HG03460 (cell line): ENCODE measurements around the gene RIMS4.

Experiments
- ATAC-seq: cut with Tn5 transposase; IDR thresholded peaks from one replicate; pipeline ENCODE4 v1.9.1; 2021; ENCODE audit not compliant: unreplicated experiment

Gene RIMS4

GRCh38 chr20:44796758-44797457 lies 13.4 kb downstream of the RIMS4 start:
- no peak for ATAC-seq

- no peak for ATAC-seq
Measured at GRCh38 chr20:44796311-44796710, 14.0 kb downstream of the RIMS4 start.

GRCh38 chr20:44795836-44796235 lies 14.5 kb downstream of the RIMS4 start:
- ATAC-seq, result no peak

- ATAC-seq, result no peak
Measured at GRCh38 chr20:44792796-44793195, 17.6 kb downstream of the RIMS4 start.

- ATAC-seq, result no peak
Measured at GRCh38 chr20:44790638-44791393, 19.5 kb downstream of the RIMS4 start.

- no peak for ATAC-seq
Measured at GRCh38 chr20:44788706-44789456, 21.5 kb downstream of the RIMS4 start.

- ATAC-seq, result no peak
Measured at GRCh38 chr20:44787299-44787698, 23.0 kb downstream of the RIMS4 start.

GRCh38 chr20:44785768-44786167 lies 24.6 kb downstream of the RIMS4 start:
- no peak for ATAC-seq

GRCh38 chr20:44784688-44785087 lies 25.7 kb downstream of the RIMS4 start:
- ATAC-seq, result no peak

- no peak for ATAC-seq
Measured at GRCh38 chr20:44781791-44782190, 28.6 kb downstream of the RIMS4 start.

GRCh38 chr20:44781118-44781517 lies 29.2 kb downstream of the RIMS4 start:
- ATAC-seq, result no peak

- no peak for ATAC-seq
Measured at GRCh38 chr20:44780226-44780625, 30.1 kb downstream of the RIMS4 start.

GRCh38 chr20:44776980-44777379 lies 33.4 kb downstream of the RIMS4 start:
- ATAC-seq, result no peak

GRCh38 chr20:44773070-44773829 lies 37.1 kb downstream of the RIMS4 start:
- ATAC-seq, result no peak

GRCh38 chr20:44772636-44773035 lies 37.7 kb downstream of the RIMS4 start:
- ATAC-seq, result no peak

GRCh38 chr20:44771172-44771535 lies 39.2 kb downstream of the RIMS4 start:
- ATAC-seq, result no peak

- ATAC-seq, result no peak
Measured at GRCh38 chr20:44770484-44771171, 39.7 kb downstream of the RIMS4 start.

- ATAC-seq, result no peak
Measured at GRCh38 chr20:44769481-44769863, 40.9 kb downstream of the RIMS4 start.

GRCh38 chr20:44768854-44769480 lies 41.4 kb downstream of the RIMS4 start:
- no peak for ATAC-seq

GRCh38 chr20:44768256-44768655 lies 42.1 kb downstream of the RIMS4 start:
- ATAC-seq, result no peak
